Measurements from ENCODE around the gene TNFRSF1A. TPM values are rescaled to one million over a fixed set of nuclear protein-coding genes. Genes with fewer than 3 reads are reported as not detected.
A peak's percentile ranks its signal among the peaks of the same experiment; 100 is the strongest.

TNFRSF1A gene
- total and polyA plus RNA-seq, 12 donors, result 29.4 to 100 (median 39.2) TPM

DNA sequence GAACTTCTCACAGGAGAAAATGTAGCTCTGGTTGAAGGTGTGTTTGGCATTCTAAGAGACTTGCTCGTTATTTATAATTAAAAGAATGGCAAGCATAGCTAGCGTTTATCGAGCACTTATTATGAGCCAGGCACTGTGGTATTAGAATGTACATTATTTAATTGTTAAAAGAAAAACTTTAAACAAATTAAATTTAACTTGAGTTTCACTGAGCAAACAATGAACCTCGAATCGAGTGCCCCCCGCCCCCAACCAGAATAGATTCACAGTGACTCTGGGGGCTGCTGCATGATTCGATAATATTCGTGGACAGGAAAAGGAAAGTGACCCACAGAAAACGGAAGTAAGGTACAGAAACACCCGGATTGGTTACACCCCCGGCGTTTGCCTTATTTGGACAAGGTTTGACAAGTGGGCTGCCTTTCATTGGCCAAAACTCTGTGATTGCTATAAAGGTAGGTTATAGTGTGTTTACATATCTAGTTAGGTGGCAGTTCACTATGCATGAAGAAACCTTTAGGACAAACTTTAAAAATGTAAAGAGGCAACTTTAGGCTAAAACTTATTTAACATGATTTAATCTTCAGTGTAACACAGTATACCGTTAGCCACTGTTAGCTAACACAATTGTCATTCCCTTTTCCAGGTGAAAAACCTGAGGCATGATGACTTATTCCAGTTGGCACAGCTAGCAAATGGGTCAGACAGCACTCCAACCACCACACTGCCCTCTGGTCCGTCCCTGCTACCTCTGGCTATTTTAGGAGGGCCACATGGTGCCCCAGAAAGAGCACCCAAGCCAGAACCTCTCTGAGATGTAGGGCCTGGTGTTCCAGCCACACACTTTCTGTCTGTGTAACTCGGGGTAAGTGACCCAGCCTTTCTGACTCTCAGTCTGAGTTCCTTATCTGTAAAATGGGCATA, 26.4 kb upstream of the TNFRSF1A start:
- Histone ChIP-seq H3K4me1 (peaks cover 0 to 55% (median 12%) of the 10 kb centered on the region in 9 donors), H3K27me3 (no peaks in the 10 kb centered on the region), H3K27ac (peak overlapping the region in 5 of 10 donors; percentile 2 to 77 (median 23)), H3K36me3 (no peaks in the 10 kb centered on the region), H3K9me3 (no peaks in the 10 kb centered on the region), H3K4me3 (no peak overlapping the region)
- 68 to 75% methylated on average over 15 of the region's 15 CpGs for WGBS, 2 donors
- TF ChIP-seq, protein P1, sequence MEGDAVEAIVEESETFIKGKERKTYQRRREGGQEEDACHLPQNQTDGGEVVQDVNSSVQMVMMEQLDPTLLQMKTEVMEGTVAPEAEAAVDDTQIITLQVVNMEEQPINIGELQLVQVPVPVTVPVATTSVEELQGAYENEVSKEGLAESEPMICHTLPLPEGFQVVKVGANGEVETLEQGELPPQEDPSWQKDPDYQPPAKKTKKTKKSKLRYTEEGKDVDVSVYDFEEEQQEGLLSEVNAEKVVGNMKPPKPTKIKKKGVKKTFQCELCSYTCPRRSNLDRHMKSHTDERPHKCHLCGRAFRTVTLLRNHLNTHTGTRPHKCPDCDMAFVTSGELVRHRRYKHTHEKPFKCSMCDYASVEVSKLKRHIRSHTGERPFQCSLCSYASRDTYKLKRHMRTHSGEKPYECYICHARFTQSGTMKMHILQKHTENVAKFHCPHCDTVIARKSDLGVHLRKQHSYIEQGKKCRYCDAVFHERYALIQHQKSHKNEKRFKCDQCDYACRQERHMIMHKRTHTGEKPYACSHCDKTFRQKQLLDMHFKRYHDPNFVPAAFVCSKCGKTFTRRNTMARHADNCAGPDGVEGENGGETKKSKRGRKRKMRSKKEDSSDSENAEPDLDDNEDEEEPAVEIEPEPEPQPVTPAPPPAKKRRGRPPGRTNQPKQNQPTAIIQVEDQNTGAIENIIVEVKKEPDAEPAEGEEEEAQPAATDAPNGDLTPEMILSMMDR (IDR thresholded peaks at IDR 0.05), result no peak
- DNase-seq (no peak), ATAC-seq (no peak)
- intact Hi-C loops (cut with DNase I), result loop anchor here in 2 of 10 donors (5.0 kb wide), 2 partner anchors 36 to 41 kb away; no protein-coding TSS in a partner anchor

GRCh38 chr12:6367065-6367968, 25.4 kb upstream of the TNFRSF1A start:
- intact Hi-C loops (cut with DNase I), result loop anchor here in 2 of 10 donors (5.0 kb wide), 2 partner anchors 35 to 40 kb away; no protein-coding TSS in a partner anchor
- H3K27ac ChIP-seq, result peak overlapping the region in 5 of 10 donors; percentile 2 to 77 (median 23)

DNA sequence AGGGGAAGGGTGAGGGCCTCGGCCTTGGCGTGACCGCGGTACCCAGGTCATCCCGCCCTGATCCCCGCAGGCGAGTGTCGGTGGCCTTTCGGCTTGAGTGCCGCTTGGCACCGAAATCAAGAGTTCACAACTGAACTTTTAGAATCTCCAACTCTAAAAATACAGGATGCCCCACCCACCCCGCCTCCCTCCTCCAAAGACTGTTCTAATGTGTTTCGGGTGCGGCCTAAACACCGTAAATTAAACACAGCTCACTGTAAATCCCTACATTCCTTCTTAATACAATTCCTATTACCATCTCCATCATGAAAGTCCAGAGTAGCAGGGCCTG, 22.1 kb upstream of the TNFRSF1A start:
- Histone ChIP-seq H3K9me3 (no peaks in the 10 kb centered on the region), H3K27me3 (no peaks in the 10 kb centered on the region), H3K4me3 (peak overlapping the region; percentile 39 to 82 (median 61)), H3K27ac (peak overlapping the region; percentile 66 to 98 (median 86)), H3K4me1 (peaks cover 0 to 63% (median 16%) of the 10 kb centered on the region in 9 donors), H3K36me3 (no peaks in the 10 kb centered on the region)
- 45 to 55% methylated on average over 15 of the region's 15 CpGs for WGBS, 2 donors
- DNase-seq, result peak in 1 of 2 donors; percentile 59
- TF ChIP-seq, protein P1 (IDR thresholded peaks at IDR 0.05), result no peak
- intact Hi-C loops (cut with DNase I), result loop anchor here in 1 of 10 donors (2.0 kb wide), 1 partner anchor 27 kb away; no protein-coding TSS in a partner anchor
- ATAC-seq, result peak in 3 of 8 donors; percentile 31 to 61 (median 50)

More at GRCh38 chr12:6367065-6367968, 25.4 kb upstream of the TNFRSF1A start:
- H3K27me3 ChIP-seq, result no peaks in the 10 kb centered on the region
- TF ChIP-seq, protein P1 (IDR thresholded peaks at IDR 0.05), result peak in 7 of 9 donors; percentile 9 to 56 (median 44)
- H3K4me3 ChIP-seq, result no peak overlapping the region
- no peak for ATAC-seq
- DNase-seq, result no peak
- H3K4me1 ChIP-seq, result peaks cover 0 to 56% (median 16%) of the 10 kb centered on the region in 9 donors
- 58 to 68% methylated on average over 11 of the region's 11 CpGs for WGBS, 2 donors
- H3K9me3 ChIP-seq, result no peaks in the 10 kb centered on the region
- H3K36me3 ChIP-seq, result no peaks in the 10 kb centered on the region

Data from heart right ventricle (tissue), 16 donors.